HEK293 (cell line): ENCODE data around the gene MRPL32.

ENCODE experiments used
- GLIS2 ChIP-seq: fragments of 450-650 bp; formaldehyde crosslinking; IDR thresholded peaks from 2 replicates; pipeline ENCODE4 v1.5.1; 2016; ENCODE audit warnings: missing biosample characterization, missing genetic modification characterization
- SCRT1 ChIP-seq: fragments of 450-650 bp; formaldehyde crosslinking; IDR thresholded peaks from 2 replicates; pipeline ENCODE4 v1.5.1; 2016; ENCODE audit warnings: missing biosample characterization, missing genetic modification characterization, borderline replicate concordance
- ZNF274 ChIP-seq, 2 experiments: fragments of 200-500 bp in 1 of 2; fragments of 450-650 bp in 1 of 2; sonication (Bioruptor generic) in 1 of 2; formaldehyde crosslinking in 1 of 2; IDR thresholded peaks; 2 replicates each; pipeline versions ENCODE4 v1.5.1 to v1.6.1; 2014 to 2016; ENCODE audit warnings: borderline replicate concordance in 1 of 2, inconsistent platforms in 1 of 2, low read length in 1 of 2, missing biosample characterization in 1 of 2, missing genetic modification characterization in 1 of 2
- ZNF514 ChIP-seq: fragments of 450-650 bp; formaldehyde crosslinking; IDR thresholded peaks from 2 replicates; pipeline ENCODE4 v1.5.1; 2016; ENCODE audit warnings: missing biosample characterization, missing genetic modification characterization
- ZNF777 ChIP-seq: fragments of 450-650 bp; formaldehyde crosslinking; IDR thresholded peaks from 2 replicates; pipeline ENCODE4 v1.5.1; 2017; ENCODE audit warnings: missing biosample characterization, missing genetic modification characterization, borderline replicate concordance
- ZSCAN23 ChIP-seq: fragments of 450-650 bp; formaldehyde crosslinking; IDR thresholded peaks from 2 replicates; pipeline ENCODE4 v1.5.1; 2016; ENCODE audit warnings: missing biosample characterization, missing genetic modification characterization
- TF ChIP-seq, protein P1 (sequence below): fragments of 450-650 bp; formaldehyde crosslinking; IDR thresholded peaks from 2 replicates; pipeline ENCODE4 v1.5.1; 2016; ENCODE audit warnings: missing biosample characterization, missing genetic modification characterization
- TF ChIP-seq, protein P2 (sequence below): fragments of 450-650 bp; formaldehyde crosslinking; IDR thresholded peaks from 2 replicates; pipeline ENCODE4 v1.5.1; 2016; ENCODE audit warnings: missing biosample characterization, missing genetic modification characterization
- TF ChIP-seq, protein P3 (sequence below): fragments of 450-650 bp; formaldehyde crosslinking; IDR thresholded peaks from 2 replicates; pipeline ENCODE4 v1.5.1; 2016; ENCODE audit warnings: missing biosample characterization, missing genetic modification characterization

DNA sequence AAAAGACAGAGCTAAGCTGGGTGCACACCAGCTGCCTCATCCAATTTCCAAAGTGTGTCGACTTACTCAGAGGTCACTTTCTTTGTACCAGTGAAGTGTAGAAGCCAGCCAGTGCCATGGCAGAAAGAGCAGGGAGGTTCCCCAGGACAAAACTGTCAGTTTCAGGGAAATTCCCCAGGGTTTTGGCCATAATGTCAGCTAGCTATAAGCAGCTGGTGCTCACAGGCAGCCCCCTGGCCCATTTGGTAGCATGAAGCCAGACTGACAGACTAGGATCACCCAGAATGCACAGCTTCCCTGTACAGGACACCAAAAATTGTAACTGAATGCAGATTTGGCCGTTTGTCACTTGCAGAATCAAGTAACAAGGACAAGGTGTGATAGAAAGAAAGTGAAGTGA is 28.6 kb downstream of the MRPL32 start:
- TF ChIP-seq ZNF514 (no peak), GLIS2 (no peak), ZSCAN23 (tag by site-specific recombination) (no peak), SCRT1 (tag by site-specific recombination) (no peak), ZNF274 (IDR thresholded peaks at IDR 0.05; ENCODE audit: low read length) (no peak), ZNF274 (tag by site-specific recombination; IDR thresholded peaks at IDR 0.05; ENCODE audit: borderline replicate concordance) (no peak), ZNF777 (tag by site-specific recombination) (no peak)
- TF ChIP-seq, protein P1, sequence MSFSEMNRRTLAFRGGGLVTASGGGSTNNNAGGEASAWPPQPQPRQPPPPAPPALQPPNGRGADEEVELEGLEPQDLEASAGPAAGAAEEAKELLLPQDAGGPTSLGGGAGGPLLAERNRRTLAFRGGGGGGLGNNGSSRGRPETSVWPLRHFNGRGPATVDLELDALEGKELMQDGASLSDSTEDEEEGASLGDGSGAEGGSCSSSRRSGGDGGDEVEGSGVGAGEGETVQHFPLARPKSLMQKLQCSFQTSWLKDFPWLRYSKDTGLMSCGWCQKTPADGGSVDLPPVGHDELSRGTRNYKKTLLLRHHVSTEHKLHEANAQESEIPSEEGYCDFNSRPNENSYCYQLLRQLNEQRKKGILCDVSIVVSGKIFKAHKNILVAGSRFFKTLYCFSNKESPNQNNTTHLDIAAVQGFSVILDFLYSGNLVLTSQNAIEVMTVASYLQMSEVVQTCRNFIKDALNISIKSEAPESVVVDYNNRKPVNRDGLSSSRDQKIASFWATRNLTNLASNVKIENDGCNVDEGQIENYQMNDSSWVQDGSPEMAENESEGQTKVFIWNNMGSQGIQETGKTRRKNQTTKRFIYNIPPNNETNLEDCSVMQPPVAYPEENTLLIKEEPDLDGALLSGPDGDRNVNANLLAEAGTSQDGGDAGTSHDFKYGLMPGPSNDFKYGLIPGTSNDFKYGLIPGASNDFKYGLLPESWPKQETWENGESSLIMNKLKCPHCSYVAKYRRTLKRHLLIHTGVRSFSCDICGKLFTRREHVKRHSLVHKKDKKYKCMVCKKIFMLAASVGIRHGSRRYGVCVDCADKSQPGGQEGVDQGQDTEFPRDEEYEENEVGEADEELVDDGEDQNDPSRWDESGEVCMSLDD (tag by site-specific recombination), result no peak
- TF ChIP-seq, protein P2, sequence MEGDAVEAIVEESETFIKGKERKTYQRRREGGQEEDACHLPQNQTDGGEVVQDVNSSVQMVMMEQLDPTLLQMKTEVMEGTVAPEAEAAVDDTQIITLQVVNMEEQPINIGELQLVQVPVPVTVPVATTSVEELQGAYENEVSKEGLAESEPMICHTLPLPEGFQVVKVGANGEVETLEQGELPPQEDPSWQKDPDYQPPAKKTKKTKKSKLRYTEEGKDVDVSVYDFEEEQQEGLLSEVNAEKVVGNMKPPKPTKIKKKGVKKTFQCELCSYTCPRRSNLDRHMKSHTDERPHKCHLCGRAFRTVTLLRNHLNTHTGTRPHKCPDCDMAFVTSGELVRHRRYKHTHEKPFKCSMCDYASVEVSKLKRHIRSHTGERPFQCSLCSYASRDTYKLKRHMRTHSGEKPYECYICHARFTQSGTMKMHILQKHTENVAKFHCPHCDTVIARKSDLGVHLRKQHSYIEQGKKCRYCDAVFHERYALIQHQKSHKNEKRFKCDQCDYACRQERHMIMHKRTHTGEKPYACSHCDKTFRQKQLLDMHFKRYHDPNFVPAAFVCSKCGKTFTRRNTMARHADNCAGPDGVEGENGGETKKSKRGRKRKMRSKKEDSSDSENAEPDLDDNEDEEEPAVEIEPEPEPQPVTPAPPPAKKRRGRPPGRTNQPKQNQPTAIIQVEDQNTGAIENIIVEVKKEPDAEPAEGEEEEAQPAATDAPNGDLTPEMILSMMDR (tag by site-specific recombination), result no peak
- TF ChIP-seq, protein P3, sequence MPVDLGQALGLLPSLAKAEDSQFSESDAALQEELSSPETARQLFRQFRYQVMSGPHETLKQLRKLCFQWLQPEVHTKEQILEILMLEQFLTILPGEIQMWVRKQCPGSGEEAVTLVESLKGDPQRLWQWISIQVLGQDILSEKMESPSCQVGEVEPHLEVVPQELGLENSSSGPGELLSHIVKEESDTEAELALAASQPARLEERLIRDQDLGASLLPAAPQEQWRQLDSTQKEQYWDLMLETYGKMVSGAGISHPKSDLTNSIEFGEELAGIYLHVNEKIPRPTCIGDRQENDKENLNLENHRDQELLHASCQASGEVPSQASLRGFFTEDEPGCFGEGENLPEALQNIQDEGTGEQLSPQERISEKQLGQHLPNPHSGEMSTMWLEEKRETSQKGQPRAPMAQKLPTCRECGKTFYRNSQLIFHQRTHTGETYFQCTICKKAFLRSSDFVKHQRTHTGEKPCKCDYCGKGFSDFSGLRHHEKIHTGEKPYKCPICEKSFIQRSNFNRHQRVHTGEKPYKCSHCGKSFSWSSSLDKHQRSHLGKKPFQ (tag by site-specific recombination), result no peak
